HG03196 (cell line): Measurements from ENCODE around the gene SLC3A2.
"Not testable (repeated sequence)": the region's sequence is repeated elsewhere in the genome, so short reads cannot be mapped to it uniquely, and the experiment has no call there.

Experiments
- ATAC-seq: cut with Tn5 transposase; IDR thresholded peaks from one replicate; pipeline ENCODE4 v1.9.1; 2021; ENCODE audit not compliant: unreplicated experiment

SLC3A2 gene

DNA sequence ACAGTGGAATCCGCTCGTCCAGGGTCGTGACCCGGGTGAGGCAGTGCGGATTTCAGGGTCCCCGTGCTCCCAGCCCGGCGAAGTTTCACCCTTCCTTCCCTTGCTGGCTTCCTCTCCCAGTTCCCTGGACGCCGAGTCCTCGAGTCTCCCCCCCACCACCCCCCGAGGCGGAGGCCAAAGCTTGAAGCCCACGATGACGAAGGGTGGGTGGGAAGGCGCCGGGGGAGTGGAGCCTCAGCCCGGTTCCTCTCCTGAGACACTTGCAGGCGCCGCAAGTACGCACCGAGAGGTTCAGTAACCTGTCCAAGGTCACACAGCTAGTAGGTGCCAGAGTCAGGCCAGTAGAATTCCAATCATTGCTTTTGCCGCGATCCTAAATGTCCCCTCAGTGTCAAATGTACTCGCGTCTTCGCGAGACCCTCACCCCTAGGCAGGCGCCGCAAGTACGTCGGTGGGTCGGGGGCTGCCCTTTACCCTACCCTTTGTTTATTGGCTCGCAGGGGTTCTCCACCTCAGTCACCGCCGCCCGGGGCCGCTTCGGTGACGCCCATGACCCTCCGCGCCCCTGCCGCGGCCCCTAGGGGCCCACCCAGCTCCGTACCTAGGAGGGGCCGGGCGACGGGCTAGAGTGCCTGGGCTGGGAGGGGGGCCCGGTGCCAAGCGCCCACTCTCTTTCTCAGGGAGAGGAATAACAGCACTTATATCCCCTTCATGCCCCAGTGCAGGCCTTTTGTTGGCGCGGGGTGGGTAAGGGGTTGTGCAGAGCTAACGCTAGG, 46.2 kb downstream of the SLC3A2 start:
- no peak for ATAC-seq

DNA sequence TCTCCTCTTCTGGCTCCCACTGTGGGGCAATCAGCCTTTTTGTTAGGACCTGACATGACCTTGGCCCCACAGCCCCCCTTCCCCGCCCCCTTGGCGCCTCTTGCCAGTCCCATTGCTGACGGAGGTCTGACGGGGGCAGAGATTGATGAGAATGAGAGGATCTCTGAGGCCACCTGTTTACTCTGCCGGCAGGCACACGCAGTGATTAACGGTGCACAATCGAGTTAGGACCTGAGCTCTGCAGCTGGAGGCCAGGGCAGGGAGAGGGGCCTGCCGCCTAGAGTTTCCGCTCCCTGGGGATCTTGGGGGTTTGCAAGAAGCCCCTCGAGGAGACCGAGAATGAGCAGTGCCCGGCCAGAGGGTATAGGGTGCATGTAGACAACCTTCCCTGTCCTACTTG, 47.3 kb downstream of the SLC3A2 start:
- ATAC-seq, result no peak

DNA sequence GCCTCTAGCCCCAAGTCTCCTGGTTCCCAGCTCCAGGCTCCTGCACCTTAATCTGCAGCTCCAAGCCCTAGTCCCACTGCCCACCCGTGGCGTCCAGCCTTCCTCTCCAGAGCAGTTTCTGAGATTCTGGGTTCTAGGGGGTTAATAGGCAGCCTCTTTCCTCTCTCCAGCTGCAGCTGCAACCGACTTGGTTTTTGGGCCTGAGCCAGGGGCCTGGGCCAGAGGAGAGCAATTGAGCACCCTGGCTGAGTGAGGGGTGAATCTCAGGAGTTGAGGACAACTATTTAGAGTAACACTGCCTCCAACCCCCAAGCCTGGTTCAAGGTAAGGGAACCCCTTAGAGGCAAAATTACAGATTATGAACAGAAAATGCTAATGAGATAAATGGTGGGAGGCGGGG, 49.5 kb downstream of the SLC3A2 start:
- ATAC-seq, result no peak

DNA sequence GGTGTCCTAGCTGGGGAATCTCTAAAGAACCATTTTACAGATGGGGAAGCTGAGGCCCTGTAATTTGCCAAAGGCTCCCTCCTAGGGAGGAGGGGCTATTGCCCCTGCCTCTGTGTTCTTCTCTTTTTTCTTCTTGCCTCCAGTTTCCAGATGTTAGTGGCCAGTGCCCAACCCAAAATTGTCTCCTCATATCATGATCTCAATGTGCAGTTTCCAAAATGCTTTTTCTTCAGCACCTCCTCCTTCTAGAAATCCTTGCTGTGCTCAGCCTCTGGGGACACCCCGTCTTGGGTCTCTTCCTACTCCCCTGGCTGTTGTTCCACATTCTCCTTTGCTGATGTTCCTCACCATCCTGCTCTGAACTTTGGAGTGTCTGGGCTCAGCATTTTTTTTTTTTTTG, 50.0 kb downstream of the SLC3A2 start:
- no peak for ATAC-seq

DNA sequence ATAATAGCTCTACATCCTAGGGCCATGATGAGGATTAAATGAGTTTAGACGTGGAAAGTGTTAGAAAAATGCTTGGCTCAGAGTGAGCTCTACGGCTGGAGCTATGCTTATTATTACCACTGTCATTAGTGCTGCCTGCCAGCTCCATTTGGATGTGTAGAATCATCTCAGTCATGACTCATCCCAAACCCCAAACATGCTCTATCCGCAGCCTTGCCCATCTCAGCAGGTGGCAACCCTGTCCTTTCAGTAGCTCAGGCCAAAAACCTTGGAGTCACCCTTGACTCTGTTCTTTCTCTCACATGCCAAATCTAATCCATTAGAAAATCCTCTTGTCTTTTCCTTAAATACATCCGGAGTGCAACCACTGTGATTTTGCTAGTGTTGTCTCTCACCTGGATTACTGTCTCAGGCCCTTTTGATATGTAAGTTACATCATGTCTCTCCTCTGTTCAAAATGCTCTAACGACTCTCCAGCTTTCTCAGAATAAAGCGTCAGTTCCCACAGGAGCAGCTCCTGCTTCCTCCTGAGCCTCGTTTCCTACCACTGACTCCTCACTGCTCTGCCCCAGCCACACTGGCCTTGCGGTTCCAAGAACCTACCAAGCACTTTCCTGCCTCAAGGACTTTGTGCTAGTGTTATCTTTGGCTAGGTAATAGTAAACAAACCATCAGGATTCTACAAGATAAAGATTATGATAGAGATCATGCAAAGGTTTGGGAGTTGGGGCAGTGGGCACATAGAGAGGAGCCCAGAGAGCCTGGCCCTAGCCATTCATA, 51.0 kb downstream of the SLC3A2 start:
- no peak for ATAC-seq

DNA sequence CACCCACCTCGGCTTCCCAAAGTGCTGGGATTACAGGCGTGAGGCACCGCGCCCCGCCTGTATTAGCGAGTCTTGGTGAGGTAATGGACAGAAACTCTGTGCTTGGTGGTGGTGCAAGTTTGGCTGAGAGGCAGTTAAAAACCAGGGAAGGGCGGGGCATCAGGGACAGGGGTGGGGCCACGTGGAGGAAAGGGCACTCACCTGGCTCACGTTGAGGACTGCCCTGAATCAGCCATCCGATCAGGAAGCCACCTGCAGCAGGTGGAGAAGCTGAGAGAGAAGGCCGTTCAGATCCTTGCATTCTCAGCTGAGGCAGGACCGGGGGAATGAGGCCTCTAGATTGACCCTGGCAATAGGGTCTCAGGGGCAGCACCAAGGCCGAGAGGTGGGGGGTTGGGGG, 52.6 kb downstream of the SLC3A2 start:
- ATAC-seq, result no peak

DNA sequence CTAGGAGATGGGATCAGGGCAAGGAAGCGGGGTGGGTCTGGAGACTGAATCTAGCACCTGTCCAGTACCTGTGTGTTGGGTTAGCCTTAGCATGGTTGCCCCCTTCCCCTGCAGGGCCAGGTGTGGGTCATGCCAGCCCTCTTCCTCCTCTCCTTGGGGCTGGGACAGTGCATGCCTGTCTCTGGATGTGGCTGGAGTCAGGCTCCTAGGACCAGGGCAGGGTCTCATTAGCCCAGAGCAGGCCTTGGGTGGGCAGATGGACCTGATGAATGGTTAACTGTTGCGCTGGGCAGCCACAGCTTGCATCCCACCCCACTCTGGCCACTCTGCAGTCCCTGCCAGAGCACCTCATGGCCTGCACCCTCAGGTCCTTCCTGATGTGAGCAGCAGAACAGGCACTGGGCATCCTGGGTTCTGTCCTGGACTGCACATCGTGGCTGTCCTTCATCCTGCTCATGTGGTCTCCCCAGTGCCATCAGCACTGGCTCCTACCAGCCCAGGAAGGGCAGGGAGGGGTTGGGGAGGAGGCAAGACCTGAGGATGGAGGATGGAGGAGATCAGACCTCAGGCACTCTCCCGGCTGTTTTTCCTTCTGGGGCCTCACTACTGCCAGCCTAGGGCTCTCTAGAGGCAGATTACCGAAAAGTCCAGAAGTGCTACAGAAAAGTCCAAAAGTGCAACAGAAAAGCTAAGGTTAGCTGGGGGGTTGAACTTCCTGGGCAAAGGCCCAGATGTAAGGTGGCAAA, 53.2 kb downstream of the SLC3A2 start:
- ATAC-seq, result no peak

DNA sequence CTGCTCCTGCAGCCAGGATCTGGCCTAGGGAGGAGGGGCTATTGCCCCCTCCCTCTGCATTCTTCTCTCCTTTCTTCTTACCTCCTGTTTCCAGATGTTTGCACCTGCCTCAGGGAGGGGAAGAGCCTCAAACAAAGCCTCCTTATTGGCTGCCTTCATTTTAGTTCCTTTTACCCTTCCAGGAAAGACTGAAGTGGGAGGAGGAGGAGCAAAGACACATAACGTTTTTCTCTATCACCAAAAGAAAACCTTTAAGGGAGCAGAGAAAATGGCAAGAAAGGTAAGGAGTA, 53.7 kb downstream of the SLC3A2 start:
- ATAC-seq, result no peak

DNA sequence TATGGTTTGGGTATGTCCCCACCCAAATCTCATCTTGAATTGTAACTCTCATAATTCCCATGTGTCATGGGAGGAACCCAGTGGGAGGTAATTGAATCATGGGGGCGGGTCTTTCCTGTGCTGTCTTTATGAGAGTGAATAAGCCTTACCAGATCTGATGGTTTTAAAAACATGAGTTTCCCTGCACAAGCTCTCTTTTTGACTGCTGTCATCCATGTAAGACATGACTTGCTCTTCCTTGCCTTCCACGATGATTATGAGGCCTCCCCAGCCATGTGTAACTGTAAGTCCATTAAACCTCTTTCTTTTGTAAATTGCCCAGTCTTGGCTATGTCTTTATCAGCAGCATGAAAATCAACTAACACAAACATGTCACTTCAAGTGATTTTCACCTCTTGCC, 56.8 kb downstream of the SLC3A2 start:
- not testable (repeated sequence) for ATAC-seq
